Keratinocyte (primary cell): ENCODE measurements around the gene GALNT13. TPM values are rescaled to one million over a fixed set of nuclear protein-coding genes. Genes with fewer than 3 reads are reported as not detected.

ENCODE experiments used
- DNase-seq: peaks from one replicate; pipeline ENCODE4 v3.0.0-alpha.2; 2011; ENCODE audit warnings: low read depth, missing footprints, low spot score
- FAIRE-seq: peaks from 2 replicates; lab custom pipeline; 2011; peaks lifted over from hg19 to GRCh38; lab: Jason Lieb, UNC
- H2AFZ ChIP-seq: 2 replicates; pipeline ENCODE4 v1.6.0; 2012; ENCODE audit warnings: low read length, control low read depth, inconsistent platforms; ENCODE audit not compliant: control insufficient read depth
- H3K27ac ChIP-seq: 2 replicates; pipeline ENCODE4 v1.5.1; 2011; ENCODE audit warnings: low read length; ENCODE audit not compliant: control insufficient read depth, insufficient read depth
- H3K27me3 ChIP-seq: 3 replicates; pipeline ENCODE4 v1.6.0; 2011; ENCODE audit warnings: low read length; ENCODE audit not compliant: control insufficient read depth, insufficient read depth; ENCODE audit errors: extremely low read depth
- H3K36me3 ChIP-seq, 2 experiments: 2 replicates in 1 of 2; 3 replicates in 1 of 2; pipeline ENCODE4 v1.5.1; 2011; ENCODE audit warnings: low read length in 2 of 2, mild to moderate bottlenecking in 1 of 2; ENCODE audit not compliant: control insufficient read depth in 2 of 2, insufficient read depth in 2 of 2; ENCODE audit errors: extremely low read depth in 1 of 2
- H3K4me1 ChIP-seq: 3 replicates; pipeline ENCODE4 v1.5.1; 2011; ENCODE audit warnings: low read length; ENCODE audit not compliant: control insufficient read depth, insufficient read depth; ENCODE audit errors: extremely low read depth
- H3K4me2 ChIP-seq: 3 replicates; pipeline ENCODE4 v1.6.0; 2011; ENCODE audit warnings: low read depth, low read length; ENCODE audit not compliant: control insufficient read depth, insufficient read depth; ENCODE audit errors: extremely low read depth
- H3K4me3 ChIP-seq, 3 experiments: fragments of 200-600 bp in 1 of 3; sonication (generic) in 1 of 3; 2 replicates in 2 of 3; 3 replicates in 1 of 3; pipeline ENCODE4 v1.5.1; 2011 to 2016; ENCODE audit warnings: low read length in 3 of 3, mild to moderate bottlenecking in 3 of 3, control low read depth in 2 of 3, inconsistent platforms in 1 of 3, low read depth in 1 of 3, mixed read lengths in 1 of 3, mixed run types in 1 of 3, moderate library complexity in 1 of 3; ENCODE audit not compliant: control insufficient read depth in 2 of 3, insufficient read depth in 2 of 3; ENCODE audit errors: extremely low read depth in 1 of 3
- H3K79me2 ChIP-seq: 2 replicates; pipeline ENCODE4 v1.6.0; 2012; ENCODE audit warnings: low read length; ENCODE audit not compliant: control insufficient read depth, insufficient read depth
- H3K9ac ChIP-seq: 3 replicates; pipeline ENCODE4 v1.6.0; 2011; ENCODE audit warnings: low read length; ENCODE audit not compliant: control insufficient read depth, insufficient read depth; ENCODE audit errors: extremely low read depth
- H3K9me1 ChIP-seq: 3 replicates; pipeline ENCODE4 v1.6.0; 2011; ENCODE audit warnings: low read length; ENCODE audit not compliant: control insufficient read depth, insufficient read depth; ENCODE audit errors: extremely low read depth
- H3K9me3 ChIP-seq: 2 replicates; pipeline ENCODE4 v1.5.1; 2012; ENCODE audit warnings: low read depth, low read length; ENCODE audit not compliant: control insufficient read depth
- H4K20me1 ChIP-seq: 3 replicates; pipeline ENCODE4 v1.6.0; 2011; ENCODE audit warnings: low read length; ENCODE audit not compliant: control insufficient read depth, insufficient read depth; ENCODE audit errors: extremely low read depth
- CTCF ChIP-seq, 3 experiments: IDR thresholded peaks in 1 of 3; conservative IDR thresholded peaks in 1 of 3; optimal IDR thresholded peaks in 1 of 3; 2 replicates in 2 of 3; 3 replicates in 1 of 3; pipeline versions ENCODE3 to v1.5.1; 2011; ENCODE audit warnings: low read length in 3 of 3, mild to moderate bottlenecking in 3 of 3, moderate library complexity in 2 of 3, control low read depth in 1 of 3, inconsistent platforms in 1 of 3; ENCODE audit not compliant: insufficient read depth in 2 of 3; ENCODE audit errors: extremely low read depth in 1 of 3
- EZH2 ChIP-seq: IDR thresholded peaks from one replicate; pipeline ENCODE4 v1.6.1; 2012; ENCODE audit warnings: inconsistent platforms, mild to moderate bottlenecking, low read length, moderate library complexity
- dilution Hi-C: fragments of 300-500 bp; cut with MboI; formaldehyde crosslinking; loops from one replicate; pipeline ENCODE4 v1.7.0; 2020; ENCODE audit warnings: low sequenced_read_pairs; ENCODE audit not compliant: extremely low pct_ligation_motif_present
- polyA plus RNA-seq, 5 experiments: library from polyadenylated mRNA; depleted of rRNA in 3 of 5; stranded (reverse) in 3 of 5; stranded (forward) in 1 of 5; unstranded in 1 of 5; fragments of >200 nt; gene quantifications; 1 replicate in 1 of 5; 2 replicates in 3 of 5; 3 replicates in 1 of 5; pipeline versions ENCODE4 v1.2.1 to v1.2.3, GENCODE V29; 2011 to 2012; ENCODE audit warnings: missing spikeins in 2 of 5, low read depth in 1 of 5, low replicate concordance in 1 of 5

Gene GALNT13
- polyA plus RNA-seq, 1 donor (not counting 4 experiments of a cell fraction or from before 2014, with no cell fraction given), result not detected

- Histone ChIP-seq H3K36me3 (no peaks in the 10 kb centered on the region), H3K27me3 (no peaks in the 10 kb centered on the region), H3K27ac (no peak overlapping the region), H3K79me2 (no peaks in the 10 kb centered on the region), H3K4me3 (no peak overlapping the region), H3K9me3 (no peaks in the 10 kb centered on the region), H3K4me2 (no peak overlapping the region), H2AFZ (no peak overlapping the region), H4K20me1 (no peaks in the 10 kb centered on the region), H3K9me1 (no peaks in the 10 kb centered on the region), H3K9ac (no peak overlapping the region), H3K4me1 (no peaks in the 10 kb centered on the region)
- TF ChIP-seq CTCF (optimal IDR thresholded peaks at IDR 0.05 in 1 of 3, IDR thresholded peaks at IDR 0.05 in 1 of 3, conservative IDR thresholded peaks at IDR 0.05 in 1 of 3; ENCODE audit: extremely low read depth in 1 of 3, insufficient read depth in 2 of 3, low read length in 3 of 3), result no peak
- TF ChIP-seq EZH2, result no peak
- FAIRE-seq, result no peak
- no peak for DNase-seq
- dilution Hi-C loops, result no loop called here
Measured at GRCh38 chr2:154193246-154193645, 321.5 kb downstream of the GALNT13 start.

DNA sequence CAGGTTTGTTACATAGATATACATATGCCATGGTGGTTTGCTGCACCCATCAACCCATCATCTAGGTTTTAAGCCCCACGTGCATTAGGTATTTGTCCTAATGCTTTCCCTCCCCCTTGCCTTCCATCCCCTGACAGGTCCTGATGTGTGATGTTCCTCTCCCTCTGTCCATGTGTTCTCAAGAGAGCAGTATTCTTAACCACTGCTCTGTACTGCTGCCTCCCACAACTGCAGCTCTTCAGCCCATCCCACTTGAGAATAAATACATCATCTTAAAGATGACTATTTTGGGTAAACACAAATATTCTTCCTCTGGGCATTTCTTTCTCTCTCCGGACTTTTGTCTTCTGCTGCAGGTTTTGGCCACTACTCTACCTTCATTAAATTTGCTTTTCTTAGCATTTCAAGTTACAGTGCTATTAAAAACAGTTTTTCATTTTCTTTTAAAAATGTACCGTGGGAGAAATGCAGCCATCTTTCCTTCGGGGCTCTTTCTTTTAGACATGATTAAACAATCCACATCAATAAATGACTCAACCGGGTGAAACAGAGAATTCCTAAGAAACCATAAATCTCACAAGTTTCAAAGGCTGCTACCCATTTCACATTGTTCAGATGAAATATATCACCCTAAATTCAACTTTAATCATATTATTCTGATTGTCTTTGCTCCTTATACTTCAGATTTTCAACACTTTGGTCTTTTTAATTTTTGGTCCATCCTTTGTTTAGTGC is 323.4 kb downstream of the GALNT13 start:
- H4K20me1 ChIP-seq, result no peaks in the 10 kb centered on the region
- TF ChIP-seq CTCF (optimal IDR thresholded peaks at IDR 0.05 in 1 of 3, IDR thresholded peaks at IDR 0.05 in 1 of 3, conservative IDR thresholded peaks at IDR 0.05 in 1 of 3; ENCODE audit: extremely low read depth in 1 of 3, insufficient read depth in 2 of 3, low read length in 3 of 3), result no peak
- no peak for TF ChIP-seq EZH2
- H3K79me2 ChIP-seq, result no peaks in the 10 kb centered on the region
- no peak overlapping the region for H2AFZ ChIP-seq
- dilution Hi-C loops, result no loop called here
- no peaks in the 10 kb centered on the region for H3K36me3 ChIP-seq
- no peak overlapping the region for H3K4me2 ChIP-seq
- no peak overlapping the region for H3K9ac ChIP-seq
- no peaks in the 10 kb centered on the region for H3K4me1 ChIP-seq
- no peaks in the 10 kb centered on the region for H3K9me3 ChIP-seq
- no peak overlapping the region for H3K27ac ChIP-seq
- no peak for FAIRE-seq
- no peaks in the 10 kb centered on the region for H3K27me3 ChIP-seq
- no peak for DNase-seq
- H3K9me1 ChIP-seq, result no peaks in the 10 kb centered on the region
- no peak overlapping the region for H3K4me3 ChIP-seq
